Kidney tubule cell (primary cell): ENCODE measurements around the gene TYW1.
"Not testable (repeated sequence)": the region's sequence is repeated elsewhere in the genome, so short reads cannot be mapped to it uniquely, and the experiment has no call there.

ENCODE experiments used
- DNase-seq: peaks from one replicate; pipeline ENCODE4 v3.0.0-alpha.2; 2018; ENCODE audit warnings: low spot score

TYW1 gene

GRCh38 chr7:67134912-67135311, 138.3 kb downstream of the TYW1 start:
- not testable (repeated sequence) for DNase-seq

- peak; percentile 29 for DNase-seq
Observed at GRCh38 chr7:67135617-67136486, 139.2 kb downstream of the TYW1 start.

- peak; percentile 45 for DNase-seq
Observed at GRCh38 chr7:67137489-67137888, 140.9 kb downstream of the TYW1 start.

- not testable (repeated sequence) for DNase-seq
Observed at GRCh38 chr7:67139876-67140275, 143.2 kb downstream of the TYW1 start.

GRCh38 chr7:67141001-67141400, 144.4 kb downstream of the TYW1 start:
- DNase-seq, result not testable (repeated sequence)

GRCh38 chr7:67143091-67143786, 146.6 kb downstream of the TYW1 start:
- DNase-seq, result not testable (repeated sequence)

GRCh38 chr7:67145581-67146193, 149.1 kb downstream of the TYW1 start:
- not testable (repeated sequence) for DNase-seq

GRCh38 chr7:67149131-67149530, 152.5 kb downstream of the TYW1 start:
- DNase-seq, result not testable (repeated sequence)

- DNase-seq, result not testable (repeated sequence)
Observed at GRCh38 chr7:67154374-67154773, 157.7 kb downstream of the TYW1 start.

GRCh38 chr7:67156064-67156463, 159.4 kb downstream of the TYW1 start:
- not testable (repeated sequence) for DNase-seq

- DNase-seq, result not testable (repeated sequence)
Observed at GRCh38 chr7:67163285-67163684, 166.7 kb downstream of the TYW1 start.

- DNase-seq, result not testable (repeated sequence)
Observed at GRCh38 chr7:67171151-67171550, 174.5 kb downstream of the TYW1 start.

GRCh38 chr7:67176730-67177129, 180.1 kb downstream of the TYW1 start:
- not testable (repeated sequence) for DNase-seq

GRCh38 chr7:67178915-67179688, 182.5 kb downstream of the TYW1 start:
- not testable (repeated sequence) for DNase-seq

GRCh38 chr7:67182956-67183750, 186.5 kb downstream of the TYW1 start:
- not testable (repeated sequence) for DNase-seq

GRCh38 chr7:67184912-67185659, 188.5 kb downstream of the TYW1 start:
- not testable (repeated sequence) for DNase-seq

GRCh38 chr7:67185660-67186129, 189.1 kb downstream of the TYW1 start:
- DNase-seq, result not testable (repeated sequence)

- not testable (repeated sequence) for DNase-seq
Observed at GRCh38 chr7:67189160-67189559, 192.5 kb downstream of the TYW1 start.

- DNase-seq, result peak; percentile 3
Observed at GRCh38 chr7:67189801-67190465, 193.3 kb downstream of the TYW1 start.
